Measurements from ENCODE around the gene VGLL2. TPM values are rescaled to one million over a fixed set of nuclear protein-coding genes. Genes with fewer than 3 reads are reported as not detected.
A peak's percentile ranks its signal among the peaks of the same experiment; 100 is the strongest.

VGLL2 gene, protein sequence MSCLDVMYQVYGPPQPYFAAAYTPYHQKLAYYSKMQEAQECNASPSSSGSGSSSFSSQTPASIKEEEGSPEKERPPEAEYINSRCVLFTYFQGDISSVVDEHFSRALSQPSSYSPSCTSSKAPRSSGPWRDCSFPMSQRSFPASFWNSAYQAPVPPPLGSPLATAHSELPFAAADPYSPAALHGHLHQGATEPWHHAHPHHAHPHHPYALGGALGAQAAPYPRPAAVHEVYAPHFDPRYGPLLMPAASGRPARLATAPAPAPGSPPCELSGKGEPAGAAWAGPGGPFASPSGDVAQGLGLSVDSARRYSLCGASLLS
- not detected for total RNA-seq

DNA sequence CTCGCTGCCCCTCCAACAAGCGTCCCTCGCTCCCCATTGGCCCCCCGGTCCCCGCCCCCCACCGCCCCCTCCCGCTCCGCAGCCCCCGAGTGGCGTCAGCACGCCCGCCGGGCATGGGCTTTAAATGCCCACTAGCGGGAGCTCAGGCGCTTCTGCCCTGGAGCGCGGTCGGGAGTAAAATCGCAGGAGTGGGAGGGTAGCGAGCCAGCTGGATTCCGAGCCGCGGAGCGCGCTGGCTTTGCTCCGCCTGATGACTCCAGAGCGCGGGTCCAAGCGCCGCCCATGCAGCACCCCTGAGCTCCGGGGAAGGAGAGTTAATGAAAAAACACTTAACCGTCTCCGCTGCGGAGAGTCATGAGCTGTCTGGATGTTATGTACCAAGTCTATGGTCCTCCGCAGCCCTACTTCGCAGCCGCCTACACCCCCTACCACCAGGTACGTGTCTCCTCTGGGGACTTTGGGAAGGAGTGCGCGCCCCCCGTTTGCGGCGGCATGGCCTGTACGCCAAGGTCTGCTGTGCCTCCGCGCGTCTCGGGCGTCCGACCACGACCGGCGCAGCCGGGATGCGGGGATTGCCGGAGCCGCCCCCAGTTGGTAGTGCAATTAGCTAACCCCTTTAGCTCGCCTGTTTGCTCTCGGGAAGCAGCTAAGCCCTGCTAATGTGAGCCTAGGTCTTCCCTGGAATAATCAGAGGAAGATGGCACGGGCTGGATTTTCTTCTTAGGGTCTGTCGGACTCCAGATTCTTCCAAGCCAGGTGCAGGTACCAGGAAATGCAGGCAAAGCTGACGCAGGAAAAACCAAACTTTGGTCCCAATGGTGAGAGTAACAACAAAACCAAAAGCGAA lies at the start of gene VGLL2:
TSS of gene VGLL2 (plus strand) at position 149 of the 847 bp plus-strand sequence. CDS start at position 355, 206 bp downstream.
- H3K36me3 ChIP-seq, result no peaks in the 10 kb centered on the region
- H3K27ac ChIP-seq, result no peak within 1 kb of the TSS
- DNase-seq (ENCODE audit: low spot score) (no peak), ATAC-seq (ENCODE audit: insufficient number of reproducible peaks, low FRiP score, low read depth) (no peak)
- H3K4me3 ChIP-seq, result peak within 1 kb of the TSS; percentile 72
- TF ChIP-seq, protein P1, sequence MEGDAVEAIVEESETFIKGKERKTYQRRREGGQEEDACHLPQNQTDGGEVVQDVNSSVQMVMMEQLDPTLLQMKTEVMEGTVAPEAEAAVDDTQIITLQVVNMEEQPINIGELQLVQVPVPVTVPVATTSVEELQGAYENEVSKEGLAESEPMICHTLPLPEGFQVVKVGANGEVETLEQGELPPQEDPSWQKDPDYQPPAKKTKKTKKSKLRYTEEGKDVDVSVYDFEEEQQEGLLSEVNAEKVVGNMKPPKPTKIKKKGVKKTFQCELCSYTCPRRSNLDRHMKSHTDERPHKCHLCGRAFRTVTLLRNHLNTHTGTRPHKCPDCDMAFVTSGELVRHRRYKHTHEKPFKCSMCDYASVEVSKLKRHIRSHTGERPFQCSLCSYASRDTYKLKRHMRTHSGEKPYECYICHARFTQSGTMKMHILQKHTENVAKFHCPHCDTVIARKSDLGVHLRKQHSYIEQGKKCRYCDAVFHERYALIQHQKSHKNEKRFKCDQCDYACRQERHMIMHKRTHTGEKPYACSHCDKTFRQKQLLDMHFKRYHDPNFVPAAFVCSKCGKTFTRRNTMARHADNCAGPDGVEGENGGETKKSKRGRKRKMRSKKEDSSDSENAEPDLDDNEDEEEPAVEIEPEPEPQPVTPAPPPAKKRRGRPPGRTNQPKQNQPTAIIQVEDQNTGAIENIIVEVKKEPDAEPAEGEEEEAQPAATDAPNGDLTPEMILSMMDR (IDR thresholded peaks at IDR 0.05), result no peak
- H3K4me1 ChIP-seq (ENCODE audit: control insufficient read depth in 1 of 2, low read depth in 2 of 2), result peaks cover 13 to 31% of the 10 kb centered on the region in 2 donors
- H3K9me3 ChIP-seq, result no peaks in the 10 kb centered on the region
- H3K27me3 ChIP-seq (replicated peaks; ENCODE audit: insufficient read depth), result peaks cover 39% of the 10 kb centered on the region

DNA sequence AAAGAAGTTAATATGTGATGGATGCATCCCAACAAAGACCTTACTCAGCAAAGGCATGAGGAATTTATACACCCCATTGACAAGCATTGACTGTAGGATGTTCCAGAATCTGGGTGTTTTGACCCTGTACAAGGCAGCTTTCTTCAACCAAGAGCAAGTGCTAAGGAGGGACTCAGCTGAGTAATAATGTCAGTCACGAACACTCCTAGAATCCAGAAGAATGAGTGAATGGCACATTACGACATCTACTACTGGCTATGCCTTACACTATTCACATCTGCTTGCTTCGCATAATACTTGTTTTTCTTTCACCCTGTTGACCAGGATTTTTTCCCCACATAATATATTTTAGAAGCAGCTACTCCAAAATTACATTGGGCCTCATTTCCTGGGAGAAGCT lies 42.5 kb upstream of the VGLL2 start:
- Histone ChIP-seq H3K4me3 (no peak overlapping the region), H3K27me3 (replicated peaks; ENCODE audit: insufficient read depth) (no peaks in the 10 kb centered on the region), H3K27ac (no peak overlapping the region), H3K9me3 (no peaks in the 10 kb centered on the region), H3K36me3 (no peaks in the 10 kb centered on the region), H3K4me1 (ENCODE audit: control insufficient read depth in 1 of 2, low read depth in 2 of 2) (no peaks in the 10 kb centered on the region)
- TF ChIP-seq, protein P1 (IDR thresholded peaks at IDR 0.05), result no peak
- no peak for ATAC-seq (ENCODE audit: insufficient number of reproducible peaks, low FRiP score, low read depth)
- DNase-seq (ENCODE audit: low spot score), result no peak

DNA sequence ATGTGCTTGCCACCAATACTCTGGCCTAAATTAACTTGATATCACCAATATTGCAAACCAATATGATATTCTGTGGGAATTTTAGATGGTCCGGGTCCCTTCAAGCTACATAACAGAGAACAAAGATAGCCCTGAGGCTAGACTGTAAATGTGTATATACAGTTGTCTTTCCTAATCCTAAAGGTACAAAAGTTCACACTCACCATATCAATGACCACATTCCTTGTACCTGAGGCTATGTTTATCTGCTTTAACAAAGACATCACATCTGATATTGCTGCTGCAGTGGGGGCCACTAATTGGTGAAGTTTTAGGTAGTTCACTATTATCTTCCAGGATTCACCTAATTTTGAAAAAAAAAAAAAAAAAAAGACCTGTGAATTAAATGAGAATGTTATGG lies 38.6 kb upstream of the VGLL2 start:
- H3K36me3 ChIP-seq, result no peaks in the 10 kb centered on the region
- DNase-seq (ENCODE audit: low spot score), result no peak
- TF ChIP-seq, protein P1 (IDR thresholded peaks at IDR 0.05), result no peak
- ATAC-seq (ENCODE audit: insufficient number of reproducible peaks, low FRiP score, low read depth), result no peak
- no peaks in the 10 kb centered on the region for H3K9me3 ChIP-seq
- no peak overlapping the region for H3K27ac ChIP-seq
- no peaks in the 10 kb centered on the region for H3K4me1 ChIP-seq (ENCODE audit: control insufficient read depth in 1 of 2, low read depth in 2 of 2)
- H3K27me3 ChIP-seq (replicated peaks; ENCODE audit: insufficient read depth), result no peaks in the 10 kb centered on the region
- H3K4me3 ChIP-seq, result no peak overlapping the region

DNA sequence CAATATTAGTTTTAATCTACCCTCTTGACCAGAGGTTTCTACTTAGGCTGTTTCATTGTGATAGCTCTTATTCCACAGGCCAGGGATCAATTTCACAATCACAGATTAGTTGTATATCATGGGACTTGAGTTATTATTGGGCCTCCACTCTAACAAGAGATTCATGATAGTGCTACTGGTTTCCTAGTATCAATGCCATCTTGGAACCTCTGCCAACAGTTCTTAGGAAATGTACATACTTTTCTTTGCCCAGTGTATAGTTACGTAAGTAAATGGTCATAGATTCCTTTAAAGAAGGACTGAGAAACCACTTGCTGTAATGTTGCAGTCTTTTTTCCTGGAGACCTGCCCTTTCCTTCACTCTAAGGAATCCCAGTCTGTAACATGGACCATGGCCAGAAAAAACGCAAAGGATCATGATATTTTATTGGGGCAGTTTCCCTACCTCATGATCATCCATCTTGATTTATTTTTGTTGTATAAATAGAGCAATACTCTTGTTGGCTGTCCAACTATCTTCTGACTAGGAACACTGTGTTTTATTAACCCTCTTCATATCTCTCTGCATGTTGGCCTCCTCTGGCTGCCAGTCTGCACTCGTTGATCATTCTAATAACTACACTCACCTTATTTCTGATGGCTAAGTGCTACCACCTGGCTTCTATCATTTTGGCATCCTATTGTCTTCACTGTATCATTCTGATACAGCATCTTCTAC lies 38.0 kb upstream of the VGLL2 start:
- TF ChIP-seq, protein P1 (IDR thresholded peaks at IDR 0.05), result no peak
- no peaks in the 10 kb centered on the region for H3K36me3 ChIP-seq
- H3K27ac ChIP-seq, result no peak overlapping the region
- H3K9me3 ChIP-seq, result no peaks in the 10 kb centered on the region
- ATAC-seq (ENCODE audit: insufficient number of reproducible peaks, low FRiP score, low read depth) (no peak), DNase-seq (ENCODE audit: low spot score) (no peak)
- H3K27me3 ChIP-seq (replicated peaks; ENCODE audit: insufficient read depth), result no peaks in the 10 kb centered on the region
- no peaks in the 10 kb centered on the region for H3K4me1 ChIP-seq (ENCODE audit: control insufficient read depth in 1 of 2, low read depth in 2 of 2)
- no peak overlapping the region for H3K4me3 ChIP-seq

DNA sequence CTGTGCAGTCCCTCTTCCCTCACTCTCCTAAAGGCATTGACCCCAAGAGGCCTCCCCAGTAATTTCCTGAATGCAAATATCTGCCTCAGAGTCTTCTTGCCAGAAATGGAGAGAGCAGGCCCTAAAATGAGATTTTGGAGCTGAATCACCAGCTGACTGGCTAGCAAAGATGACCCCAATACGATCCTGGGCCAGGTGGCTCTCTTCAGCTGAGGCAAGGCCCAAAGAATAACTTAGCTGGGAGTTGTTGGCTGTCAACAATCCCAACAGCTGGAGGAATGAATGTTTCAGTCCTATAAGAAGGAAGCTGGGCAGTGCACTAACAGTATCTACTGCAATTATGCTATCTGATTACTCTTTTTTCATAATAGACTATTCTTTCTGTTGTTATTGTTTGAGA lies 37.2 kb upstream of the VGLL2 start:
- no peak overlapping the region for H3K4me3 ChIP-seq
- ATAC-seq (ENCODE audit: insufficient number of reproducible peaks, low FRiP score, low read depth) (no peak), DNase-seq (ENCODE audit: low spot score) (no peak)
- TF ChIP-seq, protein P1 (IDR thresholded peaks at IDR 0.05), result no peak
- no peak overlapping the region for H3K27ac ChIP-seq
- H3K36me3 ChIP-seq, result no peaks in the 10 kb centered on the region
- no peaks in the 10 kb centered on the region for H3K9me3 ChIP-seq
- H3K4me1 ChIP-seq (ENCODE audit: control insufficient read depth in 1 of 2, low read depth in 2 of 2), result no peaks in the 10 kb centered on the region
- H3K27me3 ChIP-seq (replicated peaks; ENCODE audit: insufficient read depth), result no peaks in the 10 kb centered on the region
